MM.1S (cell line): ENCODE measurements around the gene RPS6KA2.

Source experiments
- DNase-seq: peaks from one replicate; pipeline ENCODE4 v3.0.0-alpha.2; 2015
- H2AFZ ChIP-seq: fragments of 300-600 bp; sonication (generic); 2 replicates; pipeline ENCODE4 v1.6.0; 2016; ENCODE audit warnings: antibody characterized with exemption, low read length
- H3F3A ChIP-seq: fragments of 300-600 bp; sonication (generic); 2 replicates; pipeline ENCODE4 v1.6.1; 2016; ENCODE audit warnings: mild to moderate bottlenecking, antibody characterized with exemption, low read length, moderate library complexity, mixed read lengths; ENCODE audit not compliant: insufficient read depth
- H3K27ac ChIP-seq: fragments of 300-600 bp; sonication (generic); 2 replicates; pipeline ENCODE4 v1.5.1; 2016; ENCODE audit warnings: mild to moderate bottlenecking, low read length
- H3K27me3 ChIP-seq: fragments of 300-600 bp; sonication (generic); replicated peaks from 2 replicates; pipeline ENCODE4 v1.6.0; 2016; ENCODE audit warnings: low read length; ENCODE audit not compliant: insufficient read depth
- H3K36me3 ChIP-seq: fragments of 300-600 bp; sonication (generic); replicated peaks from 2 replicates; pipeline ENCODE4 v1.6.1; 2016; ENCODE audit warnings: mild to moderate bottlenecking, low read length, mixed read lengths; ENCODE audit not compliant: insufficient read depth
- H3K4me1 ChIP-seq: fragments of 300-600 bp; sonication (generic); 2 replicates; pipeline ENCODE4 v1.6.1; 2016; ENCODE audit warnings: low read length, mixed read lengths
- H3K4me2 ChIP-seq: fragments of 300-600 bp; sonication (generic); 2 replicates; pipeline ENCODE4 v1.6.0; 2016; ENCODE audit warnings: low read depth, low read length
- H3K4me3 ChIP-seq: fragments of 300-600 bp; sonication (generic); 2 replicates; pipeline ENCODE4 v1.5.1; 2016; ENCODE audit warnings: low read length, mixed read lengths
- H3K79me2 ChIP-seq: fragments of 300-600 bp; sonication (generic); 2 replicates; pipeline ENCODE4 v1.6.1; 2016; ENCODE audit warnings: mixed run types, low read length, mixed read lengths
- H3K9ac ChIP-seq: fragments of 300-600 bp; sonication (generic); 2 replicates; pipeline ENCODE4 v1.6.1; 2016; ENCODE audit warnings: low read length, mixed read lengths
- H3K9me2 ChIP-seq: fragments of 300-600 bp; sonication (generic); replicated peaks from 2 replicates; pipeline ENCODE4 v1.6.1; 2016; ENCODE audit warnings: mild to moderate bottlenecking, low read length, mixed read lengths; ENCODE audit not compliant: insufficient read depth
- H3K9me3 ChIP-seq: fragments of 300-600 bp; sonication (generic); replicated peaks from 2 replicates; pipeline ENCODE4 v1.6.1; 2016; ENCODE audit warnings: mild to moderate bottlenecking, low read length, mixed read lengths; ENCODE audit not compliant: insufficient read depth
- H4K20me1 ChIP-seq: fragments of 300-600 bp; sonication (generic); 2 replicates; pipeline ENCODE4 v1.6.1; 2016; ENCODE audit warnings: mild to moderate bottlenecking, low read length, moderate library complexity, mixed read lengths; ENCODE audit not compliant: insufficient read depth
- CTCF ChIP-seq: fragments of 300-600 bp; sonication (generic); IDR thresholded peaks from 2 replicates; pipeline ENCODE4 v1.5.1; 2016; ENCODE audit warnings: antibody characterized with exemption, low read length, mixed read lengths
- EZH2 ChIP-seq: fragments of 300-600 bp; sonication (generic); optimal IDR thresholded peaks from 2 replicates; pipeline ENCODE3; 2017; ENCODE audit warnings: low read depth, mild to moderate bottlenecking, antibody characterized with exemption, low read length, mixed read lengths
- EZH2phosphoT487 ChIP-seq: fragments of 300-600 bp; sonication (generic); IDR thresholded peaks from 2 replicates; pipeline ENCODE4 v1.6.1; 2018; ENCODE audit warnings: antibody characterized with exemption, low read length

The RPS6KA2 gene

GRCh38 chr6:166595061-166595780 lies 31.8 kb downstream of the RPS6KA2 start:
- H3F3A ChIP-seq: no peaks in the 10 kb centered on the region
- DNase-seq: no peak
- no peaks in the 10 kb centered on the region for H3K27me3 ChIP-seq
- H2AFZ ChIP-seq: no peak overlapping the region
- H3K4me2 ChIP-seq: no peak overlapping the region
- H3K9ac ChIP-seq: no peak overlapping the region
- no peak overlapping the region for H3K4me3 ChIP-seq
- no peaks in the 10 kb centered on the region for H3K79me2 ChIP-seq
- H3K27ac ChIP-seq: no peak overlapping the region
- TF ChIP-seq EZH2: no peak
- TF ChIP-seq EZH2phosphoT487: no peak
- TF ChIP-seq CTCF: no peak
- H3K4me1 ChIP-seq: no peaks in the 10 kb centered on the region
- H3K9me2 ChIP-seq: no peaks in the 10 kb centered on the region
- no peaks in the 10 kb centered on the region for H3K9me3 ChIP-seq
- no peaks in the 10 kb centered on the region for H4K20me1 ChIP-seq
- H3K36me3 ChIP-seq: no peaks in the 10 kb centered on the region

GRCh38 chr6:166592821-166593220 lies 34.2 kb downstream of the RPS6KA2 start:
- Histone ChIP-seq H3K79me2 (no peaks in the 10 kb centered on the region), H3K36me3 (no peaks in the 10 kb centered on the region), H3K4me1 (peaks cover 3% of the 10 kb centered on the region; the same call in 1 of the 2 replicates), H3K9ac (no peak overlapping the region), H3K4me3 (no peak overlapping the region), H3K27ac (no peak overlapping the region), H3K27me3 (no peaks in the 10 kb centered on the region), H3K9me3 (no peaks in the 10 kb centered on the region), H3F3A (no peaks in the 10 kb centered on the region), H4K20me1 (no peaks in the 10 kb centered on the region), H3K4me2 (no peak overlapping the region), H2AFZ (no peak overlapping the region), H3K9me2 (no peaks in the 10 kb centered on the region)
- no peak for DNase-seq
- no peak for TF ChIP-seq EZH2
- TF ChIP-seq EZH2phosphoT487: no peak
- no peak for TF ChIP-seq CTCF

- Histone ChIP-seq H3K4me3 (no peak overlapping the region), H3K36me3 (no peaks in the 10 kb centered on the region), H3K9me2 (no peaks in the 10 kb centered on the region), H3K27ac (no peak overlapping the region), H3F3A (no peaks in the 10 kb centered on the region), H3K9ac (no peak overlapping the region), H3K9me3 (no peaks in the 10 kb centered on the region), H3K27me3 (no peaks in the 10 kb centered on the region), H3K79me2 (no peaks in the 10 kb centered on the region), H4K20me1 (no peaks in the 10 kb centered on the region), H3K4me1 (peaks cover 3% of the 10 kb centered on the region; the same call in 1 of the 2 replicates), H3K4me2 (no peak overlapping the region), H2AFZ (no peak overlapping the region)
- DNase-seq: no peak
- no peak for TF ChIP-seq EZH2phosphoT487
- TF ChIP-seq CTCF: no peak
- TF ChIP-seq EZH2: no peak
These were observed 35.0 kb downstream of the RPS6KA2 start for GRCh38 chr6:166591961-166592520.
